Adrenal gland (tissue), 5 donors: ENCODE results near the gene GDF2.

ENCODE experiments used
- CTCF ChIP-seq, 6 experiments: fragments of 450-650 bp in 4 of 6; fragments of 200-600 bp in 2 of 6; sonication (generic) in 1 of 6; IDR thresholded peaks; 1 replicate in 5 of 6; 2 replicates in 1 of 6; pipeline versions ENCODE4 v1.5.1 to v1.8.0; 2016 to 2021; ENCODE audit warnings: antibody characterized with exemption in 6 of 6, mild to moderate bottlenecking in 2 of 6, moderate library complexity in 1 of 6
- POLR2A ChIP-seq, 2 donors: fragments of 450-650 bp; IDR thresholded peaks; one replicate each; pipeline ENCODE4 v1.6.1; 2017; ENCODE audit warnings: antibody characterized with exemption in 2 of 2, mild to moderate bottlenecking in 2 of 2, moderate library complexity in 1 of 2
- donor health status: DM: no; HTN: no; CAD: no.

- TF ChIP-seq CTCF (IDR thresholded peaks at IDR 0.05) (no peak), POLR2A (IDR thresholded peaks at IDR 0.05) (no peak)
These were observed 30.6 kb upstream of the GDF2 start for GRCh38 chr10:47291682-47292081.
